ENCODE results near the gene NDUFAF5. TPM values are rescaled to one million over a fixed set of nuclear protein-coding genes. Genes with fewer than 3 reads are reported as not detected.

NDUFAF5 gene
- total RNA-seq, 4 donors from 2014 or later, result 6.6 to 14.5 (median 10.4) TPM

GRCh38 chr20:13813910-13814309 lies 29.1 kb downstream of the NDUFAF5 start:
- Histone ChIP-seq H3K9me3 (no peaks in the 10 kb centered on the region), H3K36me3 (peaks cover 9 to 99% (median 16%) of the 10 kb centered on the region in 3 donors), H3K4me1 (no peaks in the 10 kb centered on the region), H3K4me3 (no peak overlapping the region), H3K27me3 (no peaks in the 10 kb centered on the region), H3K27ac (no peak overlapping the region)
- TF ChIP-seq CTCF (IDR thresholded peaks at IDR 0.05) (no peak), POLR2A (IDR thresholded peaks at IDR 0.05) (no peak)
- 57 to 76% methylated on average over 3 of the region's 3 CpGs for WGBS, 2 donors
- no peak for DNase-seq
- intact Hi-C loops (cut with DNase I), result no loop called here

GRCh38 chr20:13814672-13815071 lies 29.8 kb downstream of the NDUFAF5 start:
- no peaks in the 10 kb centered on the region for H3K9me3 ChIP-seq
- no peaks in the 10 kb centered on the region for H3K27me3 ChIP-seq
- DNase-seq, result no peak
- H3K4me1 ChIP-seq, result no peaks in the 10 kb centered on the region
- 93 to 94% methylated on average over 4 of the region's 4 CpGs for WGBS, 2 donors
- no peak overlapping the region for H3K27ac ChIP-seq
- intact Hi-C loops (cut with DNase I), result no loop called here
- H3K4me3 ChIP-seq, result no peak overlapping the region
- H3K36me3 ChIP-seq, result peaks cover 5 to 91% (median 14%) of the 10 kb centered on the region in 3 donors
- TF ChIP-seq POLR2A (IDR thresholded peaks at IDR 0.05), result no peak
- no peak for TF ChIP-seq CTCF (IDR thresholded peaks at IDR 0.05)

- Histone ChIP-seq H3K27me3 (no peaks in the 10 kb centered on the region), H3K27ac (no peak overlapping the region), H3K9me3 (no peaks in the 10 kb centered on the region), H3K36me3 (peaks cover 3 to 74% (median 4%) of the 10 kb centered on the region in 3 donors), H3K4me3 (no peak overlapping the region), H3K4me1 (no peaks in the 10 kb centered on the region)
- intact Hi-C loops (cut with DNase I), result no loop called here
- no peak for TF ChIP-seq POLR2A (IDR thresholded peaks at IDR 0.05)
- TF ChIP-seq CTCF (IDR thresholded peaks at IDR 0.05), result no peak
- WGBS, 2 donors, result 56 to 60% methylated on average over 3 of the region's 3 CpGs
- no peak for DNase-seq
Measured at GRCh38 chr20:13816757-13817156, 31.9 kb downstream of the NDUFAF5 start.

GRCh38 chr20:13817342-13817741 lies 32.5 kb downstream of the NDUFAF5 start:
- Histone ChIP-seq H3K27ac (no peak overlapping the region), H3K4me3 (no peak overlapping the region), H3K36me3 (peaks cover 3 to 69% (median 4%) of the 10 kb centered on the region in 3 donors), H3K4me1 (no peaks in the 10 kb centered on the region), H3K27me3 (no peaks in the 10 kb centered on the region), H3K9me3 (no peaks in the 10 kb centered on the region)
- DNase-seq, result no peak
- intact Hi-C loops (cut with DNase I), result no loop called here
- TF ChIP-seq POLR2A (IDR thresholded peaks at IDR 0.05), result no peak
- TF ChIP-seq CTCF (IDR thresholded peaks at IDR 0.05), result no peak

GRCh38 chr20:13819885-13820645 lies 35.2 kb downstream of the NDUFAF5 start:
- TF ChIP-seq CTCF (IDR thresholded peaks at IDR 0.05) (peak; percentile 23 to 79 (median 68)), POLR2A (IDR thresholded peaks at IDR 0.05) (no peak)
- H3K9me3 ChIP-seq, result no peaks in the 10 kb centered on the region
- no peaks in the 10 kb centered on the region for H3K27me3 ChIP-seq
- no peak overlapping the region for H3K4me3 ChIP-seq
- no peaks in the 10 kb centered on the region for H3K4me1 ChIP-seq
- WGBS, 2 donors, result 28 to 39% methylated on average over 5 of the region's 5 CpGs
- peaks cover 0 to 41% (median 4%) of the 10 kb centered on the region in 3 donors for H3K36me3 ChIP-seq
- DNase-seq, result no peak
- no peak overlapping the region for H3K27ac ChIP-seq
- intact Hi-C loops (cut with DNase I), result no loop called here

All from esophagus squamous epithelium (tissue), 5 donors.